HepG2 (cell line): ENCODE data around the gene PRKG1. TPM values are rescaled to one million over a fixed set of nuclear protein-coding genes. Genes with fewer than 3 reads are reported as not detected.

Source experiments
- ATAC-seq: fragments of 200-7000 bp; cut with Tn5 transposase; 3 replicates; pipeline ENCODE4 v1.9.1; 2020; ENCODE audit warnings: mild to moderate bottlenecking, moderate library complexity
- BruUV-seq: library from RNA; stranded (reverse); fragments of 400-500 nt; replicated peaks from 2 replicates; lab custom pipeline; 2021; lab: Mats Ljungman, UMichigan
- CTCF ChIA-PET: fragments of 300-600 bp; formaldehyde crosslinking; extraction: SDS; loops from one replicate; lab custom pipeline; 2021; ENCODE audit warnings: low total read pairs, inconsistent platforms, low intra/inter-chr PET ratio; lab: Yijun Ruan, JAX
- POLR2A ChIA-PET: fragments of 350-600 bp; sonication (Branson Sonifier 250); formaldehyde crosslinking; loops from one replicate; lab custom pipeline; 2020; ENCODE audit warnings: antibody characterized with exemption, inconsistent platforms; lab: Yijun Ruan, JAX
- DNase-seq: peaks from one replicate; pipeline ENCODE4 v3.0.0-alpha.2; 2015; ENCODE audit warnings: low spot score
- FAIRE-seq: peaks from 3 replicates; lab custom pipeline; 2011; peaks lifted over from hg19 to GRCh38; lab: Jason Lieb, UNC
- H2AFZ ChIP-seq: one replicate; pipeline ENCODE4 v1.6.1; 2011; ENCODE audit warnings: low read length, inconsistent platforms
- H3K27ac ChIP-seq: fragments of 300-600 bp; 3 replicates; pipeline ENCODE4 v1.8.0; 2011; ENCODE audit warnings: mixed run types, mild to moderate bottlenecking, mixed read lengths, low read length, inconsistent platforms; ENCODE audit not compliant: insufficient read depth; ENCODE audit errors: extremely low read length
- H3K27me3 ChIP-seq, 2 experiments: fragments of 200-600 bp in 1 of 2; 2 replicates in 1 of 2; 3 replicates in 1 of 2; pipeline versions ENCODE4 v1.6.0 to v1.8.0; 2011; ENCODE audit warnings: low read length in 2 of 2, mild to moderate bottlenecking in 2 of 2, moderate library complexity in 2 of 2, inconsistent platforms in 1 of 2; ENCODE audit not compliant: insufficient read depth in 2 of 2, control insufficient read depth in 1 of 2
- H3K36me3 ChIP-seq, 2 experiments: fragments of 200-600 bp in 1 of 2; replicated peaks in 1 of 2; 2 replicates in 1 of 2; 3 replicates in 1 of 2; pipeline versions ENCODE4 v1.5.1 to v1.8.0; 2011; ENCODE audit warnings: low read length in 2 of 2, inconsistent platforms in 1 of 2; ENCODE audit not compliant: insufficient read depth in 2 of 2, control insufficient read depth in 1 of 2
- H3K4me1 ChIP-seq: 2 replicates; pipeline ENCODE4 v1.5.1; 2012; ENCODE audit warnings: low read length, inconsistent platforms; ENCODE audit not compliant: insufficient read depth
- H3K4me2 ChIP-seq: 2 replicates; pipeline ENCODE4 v1.6.0; 2011; ENCODE audit warnings: low read depth, low read length, inconsistent platforms
- H3K4me3 ChIP-seq, 3 experiments: fragments of 200-600 bp in 1 of 3; sonication (generic), shearing (Covaris generic) in 1 of 3; replicated peaks in 1 of 3; 2 replicates each; pipeline ENCODE4 v1.5.1; 2011 to 2016; ENCODE audit warnings: low read length in 3 of 3, inconsistent platforms in 2 of 3, low read depth in 2 of 3, mild to moderate bottlenecking in 2 of 3, control low read depth in 1 of 3, mixed read lengths in 1 of 3; ENCODE audit not compliant: insufficient read depth in 1 of 3
- H3K79me2 ChIP-seq: one replicate; pipeline ENCODE4 v1.6.1; 2011; ENCODE audit warnings: low read length, inconsistent platforms; ENCODE audit not compliant: insufficient read depth
- H3K9ac ChIP-seq: 2 replicates; pipeline ENCODE4 v1.6.0; 2011; ENCODE audit warnings: mild to moderate bottlenecking, low read depth, low read length, inconsistent platforms; ENCODE audit not compliant: insufficient read depth
- H3K9me3 ChIP-seq: 2 replicates; pipeline ENCODE4 v1.5.1; 2012; ENCODE audit warnings: mild to moderate bottlenecking, low read length
- H4K20me1 ChIP-seq: 2 replicates; pipeline ENCODE4 v1.6.0; 2011; ENCODE audit warnings: inconsistent platforms, mild to moderate bottlenecking, low read length, moderate library complexity; ENCODE audit not compliant: insufficient read depth
- ASH2L ChIP-seq: fragments of 300-600, 200-600 bp; sonication (generic); IDR thresholded peaks from 2 replicates; pipeline ENCODE4 v1.7.0; 2017; ENCODE audit warnings: low read depth, mild to moderate bottlenecking, moderate library complexity, mixed read lengths, low read length; ENCODE audit not compliant: insufficient read length
- HMGA1 ChIP-seq: sonication (generic); formaldehyde crosslinking; conservative IDR thresholded peaks from 2 replicates; pipeline ENCODE4 v1.4.0; 2020; ENCODE audit warnings: missing genetic modification reagents
- ISX ChIP-seq: sonication (generic); formaldehyde crosslinking; conservative IDR thresholded peaks from 2 replicates; pipeline ENCODE4 v1.5.0; 2020; ENCODE audit warnings: missing genetic modification reagents
- JUND ChIP-seq: sonication (generic); formaldehyde crosslinking; IDR thresholded peaks from 2 replicates; pipeline ENCODE4 v1.8.0; 2022; ENCODE audit warnings: mild to moderate bottlenecking, missing genetic modification reagents
- KDM3A ChIP-seq: IDR thresholded peaks from 2 replicates; pipeline ENCODE4 v1.6.1; 2018; ENCODE audit warnings: low read depth, missing compliant biosample characterization
- PRMT3 ChIP-seq: sonication (generic); formaldehyde crosslinking; IDR thresholded peaks from 2 replicates; pipeline ENCODE4 v1.8.1; 2022; ENCODE audit warnings: low read depth, mild to moderate bottlenecking, moderate library complexity, missing genetic modification reagents, borderline replicate concordance
- RBM39 ChIP-seq: fragments of 200-400 bp; formaldehyde crosslinking; IDR thresholded peaks from one replicate; pipeline ENCODE4 v1.6.1; 2018; ENCODE audit warnings: antibody characterized with exemption, mild to moderate bottlenecking, low read depth, low read length; ENCODE audit not compliant: poor library complexity, severe bottlenecking
- SRSF4 ChIP-seq: fragments of 200-400 bp; formaldehyde crosslinking; IDR thresholded peaks from one replicate; pipeline ENCODE4 v1.6.1; 2018; ENCODE audit warnings: mild to moderate bottlenecking, low read depth, low read length, moderate library complexity; ENCODE audit not compliant: poor library complexity, severe bottlenecking
- TARDBP ChIP-seq: sonication (generic); formaldehyde crosslinking; IDR thresholded peaks from 2 replicates; pipeline ENCODE4 v1.8.0; 2022; ENCODE audit warnings: mild to moderate bottlenecking, missing genetic modification reagents
- TRIM24 ChIP-seq: sonication (generic); formaldehyde crosslinking; IDR thresholded peaks from 2 replicates; pipeline ENCODE4 v1.8.0; 2022; ENCODE audit warnings: mild to moderate bottlenecking, missing genetic modification reagents
- ZNF543 ChIP-seq: sonication (generic); formaldehyde crosslinking; IDR thresholded peaks from 2 replicates; pipeline ENCODE4 v1.4.0; 2020; ENCODE audit warnings: mild to moderate bottlenecking, missing genetic modification reagents
- ZNF549 ChIP-seq: sonication (generic); formaldehyde crosslinking; IDR thresholded peaks from 2 replicates; pipeline ENCODE4 v1.5.0; 2020; ENCODE audit warnings: missing genetic modification reagents
- in situ Hi-C: cut with HindIII; loops from 2 replicates; pipeline ENCODE4 v1.10.0; 2017; ENCODE audit warnings: low pct_unique_long_range_greater_than_20kb; ENCODE audit not compliant: extremely low pct_ligation_motif_present
- intact Hi-C: fragments of 100-400 bp; cut with micrococcal nuclease; formaldehyde crosslinking; loops from one replicate; pipeline ENCODE4 v1.10.0; 2022; ENCODE audit not compliant: unreplicated experiment
- polyA plus RNA-seq, 8 experiments: library from polyadenylated mRNA; depleted of rRNA in 3 of 8; stranded (reverse) in 7 of 8; unstranded in 1 of 8; fragments of >200 nt; fragmentation: Illumina TruSeq in 4 of 8; extraction: Trizol in 4 of 8; gene quantifications; 2 replicates each; pipeline versions ENCODE4 v1.2.1 to v1.2.3, GENCODE V29; 2011 to 2016; ENCODE audit warnings: low read depth in 4 of 8, missing spikeins in 1 of 8, mixed read lengths in 1 of 8; ENCODE audit not compliant: insufficient read depth in 1 of 8
- total RNA-seq, 5 experiments: library from RNA; depleted of rRNA; stranded (reverse); fragments of >200 nt; fragmentation: Illumina TruSeq; extraction: Trizol; gene quantifications; 2 replicates each; pipeline ENCODE4 v1.2.3, GENCODE V29; 2016; ENCODE audit warnings: low read depth in 1 of 5
- TF ChIP-seq, protein P1 (sequence below): sonication (generic); formaldehyde crosslinking; IDR thresholded peaks from 2 replicates; pipeline ENCODE4 v1.8.1; 2022; ENCODE audit warnings: mild to moderate bottlenecking, missing genetic modification reagents
- TF ChIP-seq, protein P2 (sequence below): sonication (generic); formaldehyde crosslinking; IDR thresholded peaks from 2 replicates; pipeline ENCODE4 v1.4.0; 2020; ENCODE audit warnings: mild to moderate bottlenecking, missing genetic modification reagents
- TF ChIP-seq, protein P3 (sequence below): sonication (generic); formaldehyde crosslinking; IDR thresholded peaks from 2 replicates; pipeline ENCODE4 v1.8.0; 2022; ENCODE audit warnings: low read depth, missing genetic modification reagents
- TF ChIP-seq, protein P4 (sequence below): sonication (generic); formaldehyde crosslinking; IDR thresholded peaks from 2 replicates; pipeline ENCODE4 v1.5.0; 2020; ENCODE audit warnings: missing genetic modification reagents, mild to moderate bottlenecking, borderline replicate concordance
- TF ChIP-seq, protein P5 (sequence below): fragments of 450-650 bp; IDR thresholded peaks from 2 replicates; pipeline ENCODE4 v1.6.1; 2016

Gene PRKG1
- total and polyA plus RNA-seq, 2 of the 13 experiments (the other 11 are each of a cell fraction or from before 2014, with no cell fraction given) = 0.01 TPM; not detected in 1

DNA sequence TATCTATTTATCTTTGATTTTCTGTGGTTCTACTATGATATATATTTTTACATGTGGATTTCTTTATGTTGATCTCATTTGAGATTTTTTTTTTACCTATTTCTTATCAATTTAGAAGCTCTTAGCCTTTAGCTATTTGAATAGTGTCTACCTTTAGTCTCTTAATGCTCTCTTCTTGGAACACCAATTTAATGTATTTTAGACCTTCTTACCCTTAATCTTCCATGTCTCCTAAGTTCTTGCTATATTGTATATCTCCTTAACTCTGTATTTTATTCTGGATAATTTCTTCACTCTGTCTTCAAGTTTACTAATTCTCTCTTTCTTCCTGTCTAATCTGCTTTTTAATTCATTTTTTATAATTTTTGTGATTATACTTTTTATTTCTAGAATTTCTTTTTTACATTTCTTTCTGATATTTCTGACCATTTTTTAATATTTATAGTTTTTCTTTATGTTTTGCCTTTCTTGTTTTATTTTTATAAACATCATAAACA lies 597.8 kb downstream of the PRKG1 start (continued):
- TF ChIP-seq RBM39 (no peak), HMGA1 (CRISPR knock-in tag) (no peak), KDM3A (CRISPR knock-in tag) (no peak), TRIM24 (CRISPR knock-in tag) (no peak), SRSF4 (no peak), ZNF549 (CRISPR knock-in tag) (no peak)
- TF ChIP-seq, protein P1, sequence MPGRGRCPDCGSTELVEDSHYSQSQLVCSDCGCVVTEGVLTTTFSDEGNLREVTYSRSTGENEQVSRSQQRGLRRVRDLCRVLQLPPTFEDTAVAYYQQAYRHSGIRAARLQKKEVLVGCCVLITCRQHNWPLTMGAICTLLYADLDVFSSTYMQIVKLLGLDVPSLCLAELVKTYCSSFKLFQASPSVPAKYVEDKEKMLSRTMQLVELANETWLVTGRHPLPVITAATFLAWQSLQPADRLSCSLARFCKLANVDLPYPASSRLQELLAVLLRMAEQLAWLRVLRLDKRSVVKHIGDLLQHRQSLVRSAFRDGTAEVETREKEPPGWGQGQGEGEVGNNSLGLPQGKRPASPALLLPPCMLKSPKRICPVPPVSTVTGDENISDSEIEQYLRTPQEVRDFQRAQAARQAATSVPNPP (CRISPR knock-in tag) = no peak
- TF ChIP-seq, protein P2, sequence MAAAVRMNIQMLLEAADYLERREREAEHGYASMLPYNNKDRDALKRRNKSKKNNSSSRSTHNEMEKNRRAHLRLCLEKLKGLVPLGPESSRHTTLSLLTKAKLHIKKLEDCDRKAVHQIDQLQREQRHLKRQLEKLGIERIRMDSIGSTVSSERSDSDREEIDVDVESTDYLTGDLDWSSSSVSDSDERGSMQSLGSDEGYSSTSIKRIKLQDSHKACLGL (CRISPR knock-in tag) = no peak
- TF ChIP-seq, protein P3, sequence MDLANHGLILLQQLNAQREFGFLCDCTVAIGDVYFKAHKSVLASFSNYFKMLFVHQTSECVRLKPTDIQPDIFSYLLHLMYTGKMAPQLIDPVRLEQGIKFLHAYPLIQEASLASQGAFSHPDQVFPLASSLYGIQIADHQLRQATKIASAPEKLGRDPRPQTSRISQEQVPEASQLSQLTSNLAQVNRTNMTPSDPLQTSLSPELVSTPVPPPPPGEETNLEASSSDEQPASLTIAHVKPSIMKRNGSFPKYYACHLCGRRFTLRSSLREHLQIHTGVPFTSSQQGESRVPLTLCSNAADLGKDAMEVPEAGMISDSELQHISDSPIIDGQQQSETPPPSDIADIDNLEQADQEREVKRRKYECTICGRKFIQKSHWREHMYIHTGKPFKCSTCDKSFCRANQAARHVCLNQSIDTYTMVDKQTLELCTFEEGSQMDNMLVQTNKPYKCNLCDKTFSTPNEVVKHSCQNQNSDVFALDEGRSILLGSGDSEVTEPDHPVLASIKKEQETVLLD (CRISPR knock-in tag) = no peak
- TF ChIP-seq, all 625 proteins: peak for 0

DNA sequence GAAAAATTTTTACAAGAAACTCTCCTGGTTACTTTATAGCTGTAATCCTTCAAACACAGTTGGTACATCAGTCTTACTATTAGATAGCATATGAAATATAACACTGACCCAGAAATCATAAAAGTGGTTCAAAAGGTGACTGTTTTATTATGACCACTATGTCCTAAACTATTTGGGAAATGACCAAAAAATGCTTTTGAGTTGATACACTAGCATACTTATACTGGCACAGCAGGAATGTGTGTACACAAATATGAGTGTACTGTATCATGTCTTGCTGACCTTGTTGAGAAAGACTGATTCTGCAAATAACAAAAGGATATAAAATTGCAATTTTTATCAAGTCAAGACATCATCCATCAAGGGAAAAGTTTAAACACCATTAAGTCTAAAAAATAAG lies 600.8 kb downstream of the PRKG1 start:
- Histone ChIP-seq H3K9ac (no peak overlapping the region), H3K9me3 (peaks cover 5% of the 10 kb centered on the region), H3K27me3 (no peaks in the 10 kb centered on the region), H2AFZ (no peak overlapping the region), H3K79me2 (no peaks in the 10 kb centered on the region), H3K4me1 (no peaks in the 10 kb centered on the region), H4K20me1 (no peaks in the 10 kb centered on the region), H3K4me2 (no peak overlapping the region), H3K4me3 (no peak overlapping the region), H3K27ac (no peak overlapping the region), H3K36me3 (no peaks in the 10 kb centered on the region)
- no peak for FAIRE-seq
- in situ Hi-C loops (no loop called here), intact Hi-C loops (no loop called here)
- ChIA-PET CTCF (no interaction called here), POLR2A (no interaction called here)
- no peak for DNase-seq
- BruUV-seq = no TSS peak
- no peak for ATAC-seq
- TF ChIP-seq TARDBP (CRISPR knock-in tag) = no peak
- TF ChIP-seq ASH2L = no peak
- TF ChIP-seq, protein P4, sequence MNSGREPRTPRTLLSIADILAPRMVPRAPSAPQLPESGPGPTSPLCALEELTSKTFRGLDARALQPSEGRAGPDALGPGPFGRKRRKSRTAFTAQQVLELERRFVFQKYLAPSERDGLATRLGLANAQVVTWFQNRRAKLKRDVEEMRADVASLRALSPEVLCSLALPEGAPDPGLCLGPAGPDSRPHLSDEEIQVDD (CRISPR knock-in tag) = no peak
- TF ChIP-seq, protein P5, sequence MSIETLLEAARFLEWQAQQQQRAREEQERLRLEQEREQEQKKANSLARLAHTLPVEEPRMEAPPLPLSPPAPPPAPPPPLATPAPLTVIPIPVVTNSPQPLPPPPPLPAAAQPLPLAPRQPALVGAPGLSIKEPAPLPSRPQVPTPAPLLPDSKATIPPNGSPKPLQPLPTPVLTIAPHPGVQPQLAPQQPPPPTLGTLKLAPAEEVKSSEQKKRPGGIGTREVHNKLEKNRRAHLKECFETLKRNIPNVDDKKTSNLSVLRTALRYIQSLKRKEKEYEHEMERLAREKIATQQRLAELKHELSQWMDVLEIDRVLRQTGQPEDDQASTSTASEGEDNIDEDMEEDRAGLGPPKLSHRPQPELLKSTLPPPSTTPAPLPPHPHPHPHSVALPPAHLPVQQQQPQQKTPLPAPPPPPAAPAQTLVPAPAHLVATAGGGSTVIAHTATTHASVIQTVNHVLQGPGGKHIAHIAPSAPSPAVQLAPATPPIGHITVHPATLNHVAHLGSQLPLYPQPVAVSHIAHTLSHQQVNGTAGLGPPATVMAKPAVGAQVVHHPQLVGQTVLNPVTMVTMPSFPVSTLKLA = no peak
- no peak for TF ChIP-seq ISX (CRISPR knock-in tag)
- TF ChIP-seq JUND = no peak
- no peak for TF ChIP-seq PRMT3 (CRISPR knock-in tag)
- no peak for TF ChIP-seq ZNF543 (CRISPR knock-in tag)
